PC-3 (cell line): ENCODE measurements around the gene FBXO2.

Experiments used
- CTCF ChIP-seq: fragments of 300-600 bp; sonication (generic); conservative IDR thresholded peaks from 2 replicates; pipeline ENCODE4 v1.5.1; 2017; ENCODE audit warnings: antibody characterized with exemption, low read depth, mild to moderate bottlenecking, low read length
- EZH2 ChIP-seq: fragments of 300-600 bp; sonication (generic); IDR thresholded peaks from one replicate; pipeline ENCODE4 v1.6.1; 2017; ENCODE audit warnings: antibody characterized with exemption, mild to moderate bottlenecking, low read length; ENCODE audit not compliant: unreplicated experiment
- EZH2phosphoT487 ChIP-seq: fragments of 300-600 bp; sonication (generic); IDR thresholded peaks from 2 replicates; pipeline ENCODE4 v1.6.1; 2018; ENCODE audit warnings: mild to moderate bottlenecking, antibody characterized with exemption, low read length, borderline replicate concordance

- TF ChIP-seq CTCF, result no peak
- TF ChIP-seq EZH2, result no peak
- no peak for TF ChIP-seq EZH2phosphoT487
These were observed 39.7 kb upstream of the FBXO2 start for GRCh38 chr1:11693917-11694316.
